OCI-LY1 (cell line): Measurements from ENCODE around the gene LCORL.

ENCODE experiments used
- H2AFZ ChIP-seq: fragments of 200-600 bp; sonication (generic), shearing (Covaris generic); 2 replicates; pipeline ENCODE4 v1.6.0; 2014; ENCODE audit warnings: antibody characterized with exemption, mild to moderate bottlenecking, low read length
- H3F3A ChIP-seq: fragments of 200-600 bp; sonication (generic), shearing (Covaris generic); 2 replicates; pipeline ENCODE4 v1.6.0; 2014; ENCODE audit warnings: mild to moderate bottlenecking, antibody characterized with exemption, low read length, moderate library complexity; ENCODE audit not compliant: insufficient read depth
- H3K27ac ChIP-seq: fragments of 200-600 bp; sonication (generic); 2 replicates; pipeline ENCODE4 v1.5.1; 2014; ENCODE audit warnings: low read length, mixed run types, mild to moderate bottlenecking, low read depth; ENCODE audit not compliant: poor library complexity, severe bottlenecking
- H3K27me3 ChIP-seq: fragments of 200-600 bp; sonication (generic); 2 replicates; pipeline ENCODE4 v1.6.0; 2014; ENCODE audit warnings: antibody characterized with exemption, mild to moderate bottlenecking, low read length, moderate library complexity; ENCODE audit not compliant: insufficient read depth
- H3K36me3 ChIP-seq: fragments of 200-600 bp; sonication (generic); 2 replicates; pipeline ENCODE4 v1.6.1; 2014; ENCODE audit warnings: mild to moderate bottlenecking, antibody characterized with exemption, low read length, moderate library complexity, mixed read lengths; ENCODE audit not compliant: insufficient read depth
- H3K4me1 ChIP-seq: fragments of 200-600 bp; sonication (generic); 2 replicates; pipeline ENCODE4 v1.5.1; 2014; ENCODE audit warnings: mild to moderate bottlenecking, low read length, moderate library complexity; ENCODE audit not compliant: insufficient read depth, severe bottlenecking
- H3K4me2 ChIP-seq: fragments of 200-600 bp; sonication (generic), shearing (Covaris generic); 2 replicates; pipeline ENCODE4 v1.6.1; 2014; ENCODE audit warnings: low read length
- H3K4me3 ChIP-seq: fragments of 200-600 bp; sonication (generic); 2 replicates; pipeline ENCODE4 v1.5.1; 2014; ENCODE audit warnings: low read length, low read depth, mild to moderate bottlenecking, mixed read lengths; ENCODE audit not compliant: poor library complexity, severe bottlenecking
- H3K79me2 ChIP-seq: fragments of 200-600 bp; shearing (Covaris generic); 2 replicates; pipeline ENCODE4 v1.6.1; 2016; ENCODE audit warnings: mixed run types, low read length, mixed read lengths; ENCODE audit not compliant: insufficient read depth
- H3K9ac ChIP-seq: fragments of 200-600 bp; sonication (generic), shearing (Covaris generic); 2 replicates; pipeline ENCODE4 v1.6.1; 2014; ENCODE audit warnings: mild to moderate bottlenecking, low read length, mixed read lengths
- H3K9me2 ChIP-seq: fragments of 200-600 bp; sonication (generic), shearing (Covaris generic); 2 replicates; pipeline ENCODE4 v1.6.1; 2014; ENCODE audit warnings: low read depth, mild to moderate bottlenecking, low read length, mixed read lengths
- H3K9me3 ChIP-seq: fragments of 200-600 bp; shearing (Covaris generic); 2 replicates; pipeline ENCODE4 v1.6.1; 2014; ENCODE audit warnings: low read length, mixed read lengths
- H4K20me1 ChIP-seq: fragments of 200-600 bp; sonication (generic), shearing (Covaris generic); 2 replicates; pipeline ENCODE4 v1.6.0; 2016; ENCODE audit warnings: mild to moderate bottlenecking, low read length; ENCODE audit not compliant: insufficient read depth
- EZH2 ChIP-seq: fragments of 200-600 bp; sonication (generic), shearing (Covaris generic); IDR thresholded peaks from 2 replicates; pipeline ENCODE4 v1.8.0; 2017; ENCODE audit warnings: borderline replicate concordance, mixed run types, mild to moderate bottlenecking, antibody characterized with exemption, low read length, moderate library complexity, mixed read lengths
- TF ChIP-seq, protein P1 (sequence below): fragments of 200-600 bp; sonication (generic), shearing (Covaris generic); IDR thresholded peaks from 2 replicates; pipeline ENCODE4 v1.5.1; 2017; ENCODE audit warnings: mild to moderate bottlenecking, antibody characterized with exemption, low read length, moderate library complexity, mixed read lengths

Gene LCORL

DNA sequence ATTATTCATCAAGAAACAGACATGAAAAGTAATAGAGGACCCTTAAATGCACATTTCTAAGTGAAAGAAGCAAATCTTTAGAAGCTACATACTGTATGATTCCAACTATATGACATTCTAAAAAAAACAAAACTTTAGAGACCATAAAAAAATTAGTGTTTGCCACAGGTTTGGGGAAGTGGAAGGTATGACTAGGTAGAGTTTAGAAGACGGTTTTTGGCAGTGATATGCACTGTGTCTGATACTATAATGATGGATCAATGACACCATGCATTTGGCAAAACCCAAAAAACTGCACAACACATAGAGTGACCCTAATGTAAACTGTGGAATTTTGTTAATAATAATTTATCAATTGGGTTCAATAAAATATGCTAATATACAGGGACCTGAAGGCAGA lies 54.5 kb downstream of the LCORL start:
- Histone ChIP-seq H4K20me1 (no peaks in the 10 kb centered on the region), H3K27ac (no peak overlapping the region), H3K4me1 (no peaks in the 10 kb centered on the region), H3F3A (no peaks in the 10 kb centered on the region), H3K36me3 (no peaks in the 10 kb centered on the region), H3K27me3 (no peaks in the 10 kb centered on the region), H3K9me3 (no peaks in the 10 kb centered on the region), H3K9ac (no peak overlapping the region), H3K79me2 (no peaks in the 10 kb centered on the region), H2AFZ (no peak overlapping the region), H3K4me3 (no peak overlapping the region), H3K9me2 (no peaks in the 10 kb centered on the region), H3K4me2 (no peak overlapping the region)
- TF ChIP-seq EZH2, result no peak
- TF ChIP-seq, protein P1, sequence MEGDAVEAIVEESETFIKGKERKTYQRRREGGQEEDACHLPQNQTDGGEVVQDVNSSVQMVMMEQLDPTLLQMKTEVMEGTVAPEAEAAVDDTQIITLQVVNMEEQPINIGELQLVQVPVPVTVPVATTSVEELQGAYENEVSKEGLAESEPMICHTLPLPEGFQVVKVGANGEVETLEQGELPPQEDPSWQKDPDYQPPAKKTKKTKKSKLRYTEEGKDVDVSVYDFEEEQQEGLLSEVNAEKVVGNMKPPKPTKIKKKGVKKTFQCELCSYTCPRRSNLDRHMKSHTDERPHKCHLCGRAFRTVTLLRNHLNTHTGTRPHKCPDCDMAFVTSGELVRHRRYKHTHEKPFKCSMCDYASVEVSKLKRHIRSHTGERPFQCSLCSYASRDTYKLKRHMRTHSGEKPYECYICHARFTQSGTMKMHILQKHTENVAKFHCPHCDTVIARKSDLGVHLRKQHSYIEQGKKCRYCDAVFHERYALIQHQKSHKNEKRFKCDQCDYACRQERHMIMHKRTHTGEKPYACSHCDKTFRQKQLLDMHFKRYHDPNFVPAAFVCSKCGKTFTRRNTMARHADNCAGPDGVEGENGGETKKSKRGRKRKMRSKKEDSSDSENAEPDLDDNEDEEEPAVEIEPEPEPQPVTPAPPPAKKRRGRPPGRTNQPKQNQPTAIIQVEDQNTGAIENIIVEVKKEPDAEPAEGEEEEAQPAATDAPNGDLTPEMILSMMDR, result no peak

DNA sequence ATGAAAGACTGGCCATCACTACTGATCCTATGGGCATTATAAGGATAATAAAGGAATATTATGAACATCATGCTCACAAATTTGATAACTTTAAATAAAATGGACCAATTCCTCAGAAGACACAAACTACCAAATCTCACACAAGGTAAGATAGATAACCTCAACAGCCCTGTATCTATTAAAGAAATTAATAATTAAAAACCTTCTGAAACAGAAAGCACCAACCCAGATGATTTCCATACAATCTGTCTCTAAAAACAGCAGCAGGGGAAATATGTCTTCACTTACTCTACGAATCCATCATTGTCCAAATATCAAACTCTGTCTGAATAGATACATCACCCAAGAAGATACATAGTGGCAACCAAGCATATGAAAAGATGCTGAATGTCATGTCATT lies 55.2 kb downstream of the LCORL start:
- no peaks in the 10 kb centered on the region for H3K36me3 ChIP-seq
- no peak overlapping the region for H3K9ac ChIP-seq
- no peaks in the 10 kb centered on the region for H3K79me2 ChIP-seq
- no peaks in the 10 kb centered on the region for H3K9me2 ChIP-seq
- no peaks in the 10 kb centered on the region for H4K20me1 ChIP-seq
- H3K4me1 ChIP-seq, result no peaks in the 10 kb centered on the region
- TF ChIP-seq, protein P1, result no peak
- TF ChIP-seq EZH2, result no peak
- no peak overlapping the region for H3K4me3 ChIP-seq
- H2AFZ ChIP-seq, result no peak overlapping the region
- H3F3A ChIP-seq, result no peaks in the 10 kb centered on the region
- H3K27ac ChIP-seq, result no peak overlapping the region
- H3K4me2 ChIP-seq, result no peak overlapping the region
- no peaks in the 10 kb centered on the region for H3K9me3 ChIP-seq
- H3K27me3 ChIP-seq, result no peaks in the 10 kb centered on the region

DNA sequence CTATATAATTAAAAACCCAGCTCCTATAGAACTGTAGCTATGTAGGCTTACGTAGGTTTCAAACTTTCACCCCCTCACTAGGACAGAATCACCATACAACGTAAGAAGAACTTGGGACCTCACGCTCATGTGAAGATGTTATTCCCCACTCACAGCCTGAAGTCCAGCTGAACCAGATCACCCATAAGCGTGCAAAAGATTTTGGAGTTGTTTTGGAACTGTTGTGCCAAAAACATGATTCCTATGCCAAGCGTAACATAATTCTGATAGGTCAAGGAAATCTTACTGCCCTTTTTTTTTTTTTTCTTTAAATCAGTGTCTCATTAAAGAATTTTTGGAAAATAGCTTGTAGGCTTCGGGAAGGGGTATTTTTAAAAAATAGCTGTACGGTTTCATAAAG lies 57.0 kb downstream of the LCORL start:
- no peak for TF ChIP-seq EZH2
- TF ChIP-seq, protein P1, result no peak
- H3K4me2 ChIP-seq, result no peak overlapping the region
- no peaks in the 10 kb centered on the region for H3F3A ChIP-seq
- H2AFZ ChIP-seq, result no peak overlapping the region
- no peaks in the 10 kb centered on the region for H3K9me3 ChIP-seq
- H3K9ac ChIP-seq, result no peak overlapping the region
- H3K9me2 ChIP-seq, result no peaks in the 10 kb centered on the region
- no peaks in the 10 kb centered on the region for H3K27me3 ChIP-seq
- H3K79me2 ChIP-seq, result no peaks in the 10 kb centered on the region
- H3K4me1 ChIP-seq, result no peaks in the 10 kb centered on the region
- no peaks in the 10 kb centered on the region for H4K20me1 ChIP-seq
- no peak overlapping the region for H3K27ac ChIP-seq
- peaks cover 5% of the 10 kb centered on the region; the same call in 1 of the 2 replicates for H3K36me3 ChIP-seq
- no peak overlapping the region for H3K4me3 ChIP-seq
